NCI-H2081 treated with DMSO at 0.1 percent for 48 hours (cell line): ENCODE data around the gene KLK13.

Experiments
- DNase-seq: peaks from one replicate; lab custom pipeline; 2025; lab: John Stamatoyannopoulos, UW

The KLK13 gene

GRCh38 chr19:51060973-51061372 lies 3.9 kb downstream of the KLK13 start:
- DNase-seq = no peak

GRCh38 chr19:51060336-51060735 lies 4.6 kb downstream of the KLK13 start:
- DNase-seq = no peak

- DNase-seq = no peak
Observed at GRCh38 chr19:51059715-51060114, 5.2 kb downstream of the KLK13 start.

GRCh38 chr19:51055866-51056265 lies 9.0 kb downstream of the KLK13 start:
- no peak for DNase-seq

GRCh38 chr19:51047031-51047335 lies 17.9 kb downstream of the KLK13 start:
- no peak for DNase-seq

- no peak for DNase-seq
Observed at GRCh38 chr19:51044327-51044726, 20.6 kb downstream of the KLK13 start.

- DNase-seq = no peak
Observed at GRCh38 chr19:51043497-51043896, 21.4 kb downstream of the KLK13 start.

GRCh38 chr19:51040151-51040550 lies 24.7 kb downstream of the KLK13 start:
- no peak for DNase-seq

GRCh38 chr19:51036519-51036918 lies 28.4 kb downstream of the KLK13 start:
- no peak for DNase-seq

- no peak for DNase-seq
Observed at GRCh38 chr19:51034704-51035103, 30.2 kb downstream of the KLK13 start, which contains the start of gene KLK12. Gene KLK12, minus strand, starts transcription at chr19:51035002. Its CDS starts 381 bp downstream, at chr19:51034621.

- DNase-seq = no peak
Observed at GRCh38 chr19:51031880-51032225, 33.0 kb downstream of the KLK13 start.

- no peak for DNase-seq
Observed at GRCh38 chr19:51031220-51031879, 33.5 kb downstream of the KLK13 start.

- DNase-seq = no peak
Observed at GRCh38 chr19:51030631-51031030, 34.3 kb downstream of the KLK13 start.

- DNase-seq = no peak
Observed at GRCh38 chr19:51029718-51030117, 35.2 kb downstream of the KLK13 start.

- no peak for DNase-seq
Observed at GRCh38 chr19:51027873-51028272, 37.0 kb downstream of the KLK13 start.

GRCh38 chr19:51027126-51027806 lies 37.6 kb downstream of the KLK13 start:
- no peak for DNase-seq

GRCh38 chr19:51026554-51026831 lies 38.4 kb downstream of the KLK13 start, which contains the start of gene KLK11:
Gene KLK11, minus strand, starts transcription at chr19:51026616. Its CDS starts 985 bp downstream, at chr19:51025631.
- DNase-seq = no peak

- no peak for DNase-seq
Observed at GRCh38 chr19:51025809-51026553, 38.9 kb downstream of the KLK13 start.

- DNase-seq = no peak
Observed at GRCh38 chr19:51025401-51025800, 39.5 kb downstream of the KLK13 start.

- DNase-seq = no peak
Observed at GRCh38 chr19:51024924-51025323, 40.0 kb downstream of the KLK13 start.

- no peak for DNase-seq
Observed at GRCh38 chr19:51023946-51024345, 40.9 kb downstream of the KLK13 start.

- no peak for DNase-seq
Observed at GRCh38 chr19:51022526-51022925, 42.4 kb downstream of the KLK13 start.

GRCh38 chr19:51020988-51021651 lies 43.8 kb downstream of the KLK13 start:
- DNase-seq = no peak
